Measurements from ENCODE around the gene ATN1. TPM values are rescaled to one million over a fixed set of nuclear protein-coding genes. Genes with fewer than 3 reads are reported as not detected.

Gene ATN1
- total RNA-seq, 1 experiment from 2014 or later = 126 TPM

DNA sequence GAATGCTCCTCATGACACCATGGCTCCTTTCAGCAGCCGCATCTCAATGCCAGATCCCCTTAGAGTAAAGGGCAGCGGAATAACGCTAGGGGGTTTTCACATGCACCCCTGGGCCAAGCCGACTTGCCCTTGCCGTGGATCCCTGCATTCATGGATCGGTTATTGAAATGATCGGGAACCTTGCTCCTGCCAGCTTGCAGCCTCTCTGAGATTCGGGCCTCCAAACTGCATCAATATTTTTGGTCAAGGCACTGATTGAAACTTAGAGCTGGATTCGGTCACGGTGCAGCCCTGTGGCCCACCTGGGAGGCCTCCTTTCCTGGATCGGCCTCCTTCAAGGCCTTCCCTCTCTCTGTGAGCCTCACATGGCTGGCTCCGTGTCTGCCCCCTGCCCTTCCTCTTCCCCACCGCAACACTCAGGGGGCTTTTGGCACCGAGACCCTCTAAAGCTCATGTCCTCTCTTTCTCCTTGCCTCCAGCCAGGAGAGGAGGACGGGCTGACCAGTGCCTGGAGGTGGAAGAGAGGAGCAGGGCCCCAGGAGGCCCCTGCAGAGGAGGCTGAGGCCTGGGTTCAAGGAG lies 25.2 kb downstream of the ATN1 start:
- Histone ChIP-seq H3K4me1 (no peaks in the 10 kb centered on the region), H3K27me3 (replicated peaks; ENCODE audit: control insufficient read depth, insufficient read depth, low read length) (no peaks in the 10 kb centered on the region), H3K9me3 (no peaks in the 10 kb centered on the region), H3K36me3 (ENCODE audit: control insufficient read depth, insufficient read depth, low read length) (no peaks in the 10 kb centered on the region), H3K4me3 (ENCODE audit: low read depth, low read length) (no peak overlapping the region)
- no peak for TF ChIP-seq CTCF (IDR thresholded peaks at IDR 0.05; ENCODE audit: insufficient read depth in 1 of 2, low read depth in 1 of 2, low read length in 1 of 2, severe bottlenecking in 1 of 2, unreplicated experiment in 1 of 2)
- ChIA-PET POLR2A (no interaction called here), CTCF (interaction anchor here (1.0 to 1.1 kb wide), 2 partner anchors 11 to 121 kb away, joined by 3 to 11 read pairs; no protein-coding TSS in a partner anchor)
- no peaks in the 10 kb centered on the region for H3K9me3 Mint-ChIP-seq (ENCODE audit: unreplicated experiment)
- BruUV-seq (replicated peaks) = no TSS peak
- intact Hi-C loops (cut with micrococcal nuclease; ENCODE audit: unreplicated experiment) = no loop called here
- no peak overlapping the region for H3K4me3 Mint-ChIP-seq (ENCODE audit: unreplicated experiment)
- no peaks in the 10 kb centered on the region for H3K27me3 Mint-ChIP-seq (ENCODE audit: insufficient read depth, unreplicated experiment)
- DNase-seq = no peak
- no peak overlapping the region for H3K27ac Mint-ChIP-seq (ENCODE audit: unreplicated experiment)
- H3K4me1 Mint-ChIP-seq (ENCODE audit: low read depth, unreplicated experiment) = peaks cover 7% of the 10 kb centered on the region
- peaks cover 5% of the 10 kb centered on the region for H3K36me3 Mint-ChIP-seq (ENCODE audit: insufficient read depth, unreplicated experiment)

DNA sequence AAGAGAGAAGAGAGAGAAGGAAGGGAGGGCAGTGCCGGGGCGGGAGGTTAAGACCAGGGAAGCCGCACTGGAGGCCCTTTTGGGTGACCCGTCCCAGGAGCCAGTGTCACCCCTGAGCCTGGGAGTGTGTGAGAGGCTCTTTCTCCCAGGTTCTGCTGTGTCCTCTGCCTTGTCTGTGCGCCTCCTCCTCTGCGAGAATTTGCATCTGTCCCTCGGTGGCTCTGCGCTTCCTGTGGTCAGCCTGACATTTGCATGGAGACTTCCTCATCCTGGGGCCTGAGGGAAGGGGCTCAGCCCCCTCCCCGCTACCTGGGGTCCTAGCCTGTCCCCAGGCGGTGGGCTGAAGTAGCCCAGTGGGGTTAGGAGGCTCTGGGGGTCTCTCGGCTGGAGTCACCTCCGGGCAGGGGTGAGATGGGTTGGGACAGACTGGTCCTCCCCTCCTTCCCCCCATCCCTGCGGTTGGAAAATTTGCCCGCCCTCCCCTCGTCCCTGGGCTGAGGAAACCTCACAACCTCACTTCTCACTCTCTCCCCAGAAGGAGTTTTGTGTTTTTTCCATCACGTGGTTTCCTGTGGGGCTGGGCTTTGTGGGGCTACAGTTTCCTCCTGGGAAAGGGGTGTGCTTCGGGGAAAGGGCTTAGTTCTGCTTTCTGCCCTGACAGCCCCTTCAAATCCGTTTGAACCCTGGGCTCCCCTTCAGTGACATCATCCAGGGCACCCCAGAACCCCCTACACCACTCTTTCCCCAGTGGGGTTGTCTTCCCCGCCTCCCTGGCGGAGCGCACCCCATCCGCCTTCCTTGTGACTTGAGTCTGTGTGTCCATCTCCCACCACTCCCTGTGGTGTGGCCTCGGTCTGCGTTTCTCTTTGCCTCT lies 25.9 kb downstream of the ATN1 start:
- no peak for DNase-seq
- no peak overlapping the region for H3K4me3 Mint-ChIP-seq (ENCODE audit: unreplicated experiment)
- POLR2A ChIA-PET = no interaction called here
- no peaks in the 10 kb centered on the region for H3K27me3 Mint-ChIP-seq (ENCODE audit: insufficient read depth, unreplicated experiment)
- Histone ChIP-seq H3K4me3 (ENCODE audit: low read depth, low read length) (no peak overlapping the region), H3K9me3 (no peaks in the 10 kb centered on the region), H3K4me1 (no peaks in the 10 kb centered on the region), H3K27me3 (replicated peaks; ENCODE audit: control insufficient read depth, insufficient read depth, low read length) (no peaks in the 10 kb centered on the region), H3K36me3 (ENCODE audit: control insufficient read depth, insufficient read depth, low read length) (no peaks in the 10 kb centered on the region)
- H3K36me3 Mint-ChIP-seq (ENCODE audit: insufficient read depth, unreplicated experiment) = peaks cover 5% of the 10 kb centered on the region
- peak overlapping the region; percentile 36 for H3K27ac Mint-ChIP-seq (ENCODE audit: unreplicated experiment)
- no peaks in the 10 kb centered on the region for H3K4me1 Mint-ChIP-seq (ENCODE audit: low read depth, unreplicated experiment)
- CTCF ChIA-PET = no interaction called here
- TF ChIP-seq CTCF (IDR thresholded peaks at IDR 0.05; ENCODE audit: insufficient read depth in 1 of 2, low read depth in 1 of 2, low read length in 1 of 2, severe bottlenecking in 1 of 2, unreplicated experiment in 1 of 2) = no peak
- H3K9me3 Mint-ChIP-seq (ENCODE audit: unreplicated experiment) = no peaks in the 10 kb centered on the region
- intact Hi-C loops (cut with micrococcal nuclease; ENCODE audit: unreplicated experiment) = no loop called here
- no TSS peak for BruUV-seq (replicated peaks)

DNA sequence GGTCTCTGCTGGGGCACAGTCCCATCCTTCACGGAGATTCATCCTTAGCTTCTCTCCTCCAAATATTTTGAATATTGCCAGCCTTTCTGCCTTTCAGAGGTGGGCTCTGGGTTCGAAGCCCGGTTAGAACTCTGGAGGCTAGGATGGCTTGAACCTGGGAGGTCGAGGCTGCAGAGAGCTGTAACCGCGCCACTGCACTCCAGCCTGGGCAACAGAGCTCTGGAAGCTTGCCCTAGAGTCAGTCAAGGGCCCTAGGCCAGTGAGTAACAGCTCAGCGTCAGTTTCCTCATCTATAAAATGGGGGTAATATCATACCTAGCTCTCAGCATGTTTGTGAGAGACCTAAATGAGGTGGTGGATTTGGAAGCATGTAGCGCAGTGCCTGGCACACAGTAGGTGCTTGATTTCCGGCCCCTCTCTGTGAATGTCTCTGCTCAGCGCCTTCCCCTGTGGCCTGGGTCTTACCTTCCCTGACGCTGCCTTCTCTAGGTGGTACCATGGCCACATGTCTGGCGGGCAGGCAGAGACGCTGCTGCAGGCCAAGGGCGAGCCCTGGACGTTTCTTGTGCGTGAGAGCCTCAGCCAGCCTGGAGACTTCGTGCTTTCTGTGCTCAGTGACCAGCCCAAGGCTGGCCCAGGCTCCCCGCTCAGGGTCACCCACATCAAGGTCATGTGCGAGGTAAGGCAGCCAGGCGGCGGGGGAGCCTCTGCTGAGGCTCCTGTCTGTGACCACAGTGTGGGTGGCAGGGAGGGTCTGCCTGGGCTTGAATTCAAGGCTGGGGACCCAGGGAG lies 26.8 kb downstream of the ATN1 start:
- Mint-ChIP-seq H3K4me3 (ENCODE audit: unreplicated experiment) (no peak overlapping the region), H3K27me3 (ENCODE audit: insufficient read depth, unreplicated experiment) (no peaks in the 10 kb centered on the region), H3K36me3 (ENCODE audit: insufficient read depth, unreplicated experiment) (no peaks in the 10 kb centered on the region), H3K9me3 (ENCODE audit: unreplicated experiment) (no peaks in the 10 kb centered on the region), H3K4me1 (ENCODE audit: low read depth, unreplicated experiment) (no peaks in the 10 kb centered on the region), H3K27ac (ENCODE audit: unreplicated experiment) (peak overlapping the region; percentile 36)
- ChIA-PET CTCF (no interaction called here), POLR2A (no interaction called here)
- no peak overlapping the region for H3K4me3 ChIP-seq (ENCODE audit: low read depth, low read length)
- no TSS peak for BruUV-seq (replicated peaks)
- no peaks in the 10 kb centered on the region for H3K9me3 ChIP-seq
- no peaks in the 10 kb centered on the region for H3K36me3 ChIP-seq (ENCODE audit: control insufficient read depth, insufficient read depth, low read length)
- DNase-seq = no peak
- intact Hi-C loops (cut with micrococcal nuclease; ENCODE audit: unreplicated experiment) = no loop called here
- no peaks in the 10 kb centered on the region for H3K27me3 ChIP-seq (replicated peaks; ENCODE audit: control insufficient read depth, insufficient read depth, low read length)
- H3K4me1 ChIP-seq = no peaks in the 10 kb centered on the region
- no peak for TF ChIP-seq CTCF (IDR thresholded peaks at IDR 0.05; ENCODE audit: insufficient read depth in 1 of 2, low read depth in 1 of 2, low read length in 1 of 2, severe bottlenecking in 1 of 2, unreplicated experiment in 1 of 2)
